Neutrophil (primary cell): ENCODE measurements around the gene OXLD1.

Experiments used
- H3K27ac ChIP-seq: fragments of 200-600 bp; sonication (generic); 2 replicates; pipeline ENCODE4 v1.5.1; 2016; ENCODE audit warnings: mild to moderate bottlenecking, moderate library complexity
- H3K27me3 ChIP-seq: fragments of 200-600 bp; sonication (generic); 2 replicates; pipeline ENCODE4 v1.6.0; 2016; ENCODE audit warnings: mild to moderate bottlenecking
- H3K36me3 ChIP-seq: fragments of 200-600 bp; sonication (generic); 2 replicates; pipeline ENCODE4 v1.5.1; 2017
- H3K4me1 ChIP-seq, 2 experiments: fragments of 200-600 bp in 1 of 2; sonication (generic) in 1 of 2; 1 replicate in 1 of 2; 2 replicates in 1 of 2; pipeline versions ENCODE4 v1.5.1 to v1.6.1; 2013 to 2016; ENCODE audit warnings: low read depth in 1 of 2, low read length in 1 of 2, mild to moderate bottlenecking in 1 of 2, moderate library complexity in 1 of 2; ENCODE audit not compliant: control insufficient read depth in 1 of 2, insufficient read depth in 1 of 2
- H3K4me3 ChIP-seq, 2 experiments: fragments of 200-600 bp in 1 of 2; sonication (generic) in 1 of 2; 1 replicate in 1 of 2; 2 replicates in 1 of 2; pipeline ENCODE4 v1.5.1; 2013 to 2016; ENCODE audit warnings: low read depth in 1 of 2, low read length in 1 of 2, mild to moderate bottlenecking in 1 of 2, moderate library complexity in 1 of 2
- H3K9me3 ChIP-seq: fragments of 200-600 bp; sonication (generic); 2 replicates; pipeline ENCODE4 v1.5.1; 2016
- TF ChIP-seq, protein P1 (sequence below): fragments of 200-600 bp; sonication (generic); IDR thresholded peaks from 2 replicates; pipeline ENCODE4 v1.5.1; 2016; ENCODE audit warnings: antibody characterized with exemption

Gene OXLD1

GRCh38 chr17:81660441-81660840, 6.0 kb downstream of the OXLD1 start:
- TF ChIP-seq, protein P1, sequence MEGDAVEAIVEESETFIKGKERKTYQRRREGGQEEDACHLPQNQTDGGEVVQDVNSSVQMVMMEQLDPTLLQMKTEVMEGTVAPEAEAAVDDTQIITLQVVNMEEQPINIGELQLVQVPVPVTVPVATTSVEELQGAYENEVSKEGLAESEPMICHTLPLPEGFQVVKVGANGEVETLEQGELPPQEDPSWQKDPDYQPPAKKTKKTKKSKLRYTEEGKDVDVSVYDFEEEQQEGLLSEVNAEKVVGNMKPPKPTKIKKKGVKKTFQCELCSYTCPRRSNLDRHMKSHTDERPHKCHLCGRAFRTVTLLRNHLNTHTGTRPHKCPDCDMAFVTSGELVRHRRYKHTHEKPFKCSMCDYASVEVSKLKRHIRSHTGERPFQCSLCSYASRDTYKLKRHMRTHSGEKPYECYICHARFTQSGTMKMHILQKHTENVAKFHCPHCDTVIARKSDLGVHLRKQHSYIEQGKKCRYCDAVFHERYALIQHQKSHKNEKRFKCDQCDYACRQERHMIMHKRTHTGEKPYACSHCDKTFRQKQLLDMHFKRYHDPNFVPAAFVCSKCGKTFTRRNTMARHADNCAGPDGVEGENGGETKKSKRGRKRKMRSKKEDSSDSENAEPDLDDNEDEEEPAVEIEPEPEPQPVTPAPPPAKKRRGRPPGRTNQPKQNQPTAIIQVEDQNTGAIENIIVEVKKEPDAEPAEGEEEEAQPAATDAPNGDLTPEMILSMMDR, result no peak
- Histone ChIP-seq H3K27ac (no peak overlapping the region), H3K27me3 (no peaks in the 10 kb centered on the region), H3K9me3 (no peaks in the 10 kb centered on the region), H3K4me3 (no peak overlapping the region), H3K4me1 (peaks cover 6% of the 10 kb centered on the region in 2 experiments), H3K36me3 (peaks cover 7% of the 10 kb centered on the region)

- Histone ChIP-seq H3K27ac (no peak overlapping the region), H3K36me3 (no peaks in the 10 kb centered on the region), H3K4me1 (no peaks in the 10 kb centered on the region), H3K9me3 (no peaks in the 10 kb centered on the region), H3K4me3 (no peak overlapping the region), H3K27me3 (peaks cover 3% of the 10 kb centered on the region)
- TF ChIP-seq, protein P1, result no peak
These were observed 7.4 kb downstream of the OXLD1 start for GRCh38 chr17:81659038-81659437.

DNA sequence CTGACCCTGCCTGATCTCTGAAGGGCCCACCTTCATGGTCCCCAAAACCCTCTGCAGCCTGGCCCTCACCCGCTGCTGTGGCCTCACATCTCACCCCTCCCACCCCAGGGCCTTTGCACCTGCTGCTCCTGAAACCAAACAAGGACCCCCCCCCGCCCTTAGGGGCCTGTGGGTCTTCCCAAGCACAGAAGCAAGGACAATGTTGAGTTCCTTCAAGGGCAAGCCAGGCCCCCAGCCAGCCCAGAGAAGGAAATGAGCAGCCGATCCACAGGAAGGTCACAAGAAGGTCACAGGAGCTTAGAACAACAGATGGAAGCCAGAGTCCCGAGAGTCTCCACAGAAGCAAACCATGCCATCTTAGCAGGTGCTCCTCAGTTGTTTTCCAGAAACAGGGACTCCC, 9.6 kb downstream of the OXLD1 start:
- H3K27ac ChIP-seq, result no peak overlapping the region

DNA sequence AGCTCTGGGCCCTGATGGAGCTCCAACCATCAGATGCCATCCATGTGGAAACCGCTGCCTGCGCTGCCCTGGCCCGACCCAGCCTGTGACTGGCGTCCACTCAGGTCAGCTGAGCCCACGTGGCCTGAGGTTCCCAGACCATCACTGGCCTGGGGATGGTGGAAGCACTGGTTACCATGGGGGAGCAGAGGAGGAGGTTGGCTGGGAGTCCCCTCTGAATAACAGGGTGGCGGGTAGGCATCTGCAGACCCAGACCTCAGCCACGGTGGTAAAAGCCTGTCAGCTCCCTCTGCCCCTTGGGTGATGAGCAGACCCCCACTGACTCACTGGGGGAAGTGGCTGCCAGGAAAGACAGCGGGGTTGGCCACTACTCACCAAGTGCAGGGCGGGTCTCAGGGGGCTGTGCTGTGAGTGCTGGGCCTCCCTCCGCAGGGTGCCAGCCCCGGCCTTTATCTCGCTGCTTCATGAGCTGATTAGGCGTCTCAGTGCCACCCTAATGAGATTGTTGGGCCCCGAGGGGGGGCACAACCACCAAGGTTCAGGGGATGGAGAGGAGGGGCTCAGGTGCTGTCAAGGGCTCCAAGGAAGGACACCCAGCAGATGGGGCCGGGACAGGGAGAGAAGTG, 10.2 kb downstream of the OXLD1 start, which contains the start of gene PDE6G:
Gene PDE6G (minus strand): TSS at position 425 of the 626 bp plus-strand sequence. CDS start 3,237 bp downstream, outside the sequence.
- no peaks in the 10 kb centered on the region for H3K9me3 ChIP-seq
- no peak within 1 kb of the TSS for H3K4me3 ChIP-seq
- peaks cover 13% of the 10 kb centered on the region for H3K27me3 ChIP-seq
- TF ChIP-seq, protein P1, result no peak
- H3K27ac ChIP-seq, result no peak within 1 kb of the TSS
- H3K36me3 ChIP-seq, result no peaks in the 10 kb centered on the region
- peaks cover 10% of the 10 kb centered on the region in 2 experiments for H3K4me1 ChIP-seq

More for the DNA sequence above, 9.6 kb downstream of the OXLD1 start:
- H3K4me3 ChIP-seq, result no peak overlapping the region
- no peaks in the 10 kb centered on the region for H3K36me3 ChIP-seq
- no peaks in the 10 kb centered on the region for H3K9me3 ChIP-seq
- peaks cover 13% of the 10 kb centered on the region for H3K27me3 ChIP-seq
- TF ChIP-seq, protein P1, result no peak
- peaks cover 10% of the 10 kb centered on the region in 2 experiments for H3K4me1 ChIP-seq

DNA sequence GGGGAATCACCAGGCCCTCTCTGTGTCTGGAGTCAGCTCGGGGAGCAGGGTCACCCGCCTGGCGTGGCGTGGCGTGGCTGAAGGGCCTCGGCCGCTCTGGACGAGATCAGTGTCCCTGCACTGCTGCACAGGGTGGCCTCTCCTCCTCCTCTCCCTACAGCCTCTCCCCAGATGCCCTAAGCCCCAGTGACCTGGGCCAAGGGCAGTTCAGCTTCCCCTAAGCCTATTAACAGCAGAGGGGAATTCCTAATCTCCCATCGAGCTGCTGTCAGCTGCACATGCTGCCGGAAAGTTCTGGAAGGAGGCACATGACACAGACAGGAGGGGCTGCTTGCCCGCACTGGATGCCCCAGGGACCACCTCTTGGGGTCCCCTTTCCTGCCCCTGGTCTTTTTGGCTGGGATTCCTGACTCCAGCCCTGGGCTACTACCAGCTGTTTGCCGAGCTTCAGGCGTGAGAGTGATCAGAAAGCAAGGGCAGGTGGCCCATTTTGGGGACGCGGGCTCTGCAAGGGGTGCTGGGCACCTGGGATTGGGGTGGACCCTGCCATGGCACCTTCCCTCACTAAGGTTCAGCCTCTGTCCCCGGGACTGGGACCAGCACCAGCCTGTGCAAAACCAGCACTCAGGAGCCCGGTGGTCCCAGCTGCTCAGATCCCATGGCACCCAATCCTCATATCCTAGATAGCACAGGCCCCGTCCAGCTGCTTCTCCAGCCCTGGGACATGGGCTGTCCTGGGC, 10.9 kb downstream of the OXLD1 start:
- Histone ChIP-seq H3K4me3 (no peak overlapping the region), H3K36me3 (no peaks in the 10 kb centered on the region), H3K9me3 (no peaks in the 10 kb centered on the region), H3K27me3 (peaks cover 18% of the 10 kb centered on the region), H3K4me1 (peaks cover 10% of the 10 kb centered on the region in 2 experiments), H3K27ac (no peak overlapping the region)
- TF ChIP-seq, protein P1, result no peak
